CD4-positive, alpha-beta T cell (primary cell): ENCODE data around the gene RASIP1. TPM values are rescaled to one million over a fixed set of nuclear protein-coding genes. Genes with fewer than 3 reads are reported as not detected.
"Not testable (repeated sequence)": the region's sequence is repeated elsewhere in the genome, so short reads cannot be mapped to it uniquely, and the experiment has no call there.

Experiments used
- ATAC-seq: fragments of 200-7000 bp; cut with Tn5 transposase; one replicate; pipeline ENCODE4 v1.10.0; 2022; ENCODE audit warnings: mild to moderate bottlenecking; ENCODE audit not compliant: poor library complexity
- CTCF ChIA-PET: fragments of 350-600 bp; sonication (Branson Sonifier 250); formaldehyde crosslinking; loops from one replicate; lab custom pipeline; 2021; ENCODE audit warnings: antibody characterized with exemption, inconsistent platforms; lab: Charles Lee
- POLR2A ChIA-PET: fragments of 350-600 bp; sonication (Branson Sonifier 250); formaldehyde crosslinking; loops from one replicate; lab custom pipeline; 2021; ENCODE audit warnings: antibody characterized with exemption, inconsistent platforms; lab: Charles Lee
- DNase-seq, 14 experiments: peaks; one replicate each; pipeline ENCODE4 v3.0.0-alpha.2; 2013 to 2020; ENCODE audit warnings: mixed read lengths in 2 of 14
- H3K27ac ChIP-seq, 2 donors: one replicate each; pipeline versions ENCODE4 v1.5.1 to v1.7.0; 2013; ENCODE audit warnings: low read length in 2 of 2, low read depth in 1 of 2, mild to moderate bottlenecking in 1 of 2
- H3K27me3 ChIP-seq, 2 experiments: 1 replicate in 1 of 2; 2 replicates in 1 of 2; pipeline versions ENCODE4 v1.6.1 to v1.7.0; 2013; ENCODE audit warnings: low read length in 2 of 2, control low read depth in 1 of 2, mild to moderate bottlenecking in 1 of 2, moderate library complexity in 1 of 2; ENCODE audit not compliant: insufficient read depth in 2 of 2, control insufficient read depth in 1 of 2
- H3K36me3 ChIP-seq: one replicate; pipeline ENCODE4 v1.6.1; 2013; ENCODE audit warnings: low read length, control low read depth; ENCODE audit not compliant: insufficient read depth
- H3K4me1 ChIP-seq: one replicate; pipeline ENCODE4 v1.6.1; 2013; ENCODE audit warnings: low read length, control low read depth; ENCODE audit not compliant: insufficient read depth
- H3K4me3 ChIP-seq: one replicate; pipeline ENCODE4 v1.5.1; 2013; ENCODE audit warnings: mild to moderate bottlenecking, low read length, moderate library complexity
- H3K9me3 ChIP-seq, 2 experiments: 1 replicate in 1 of 2; 2 replicates in 1 of 2; pipeline versions ENCODE4 v1.6.1 to v1.7.0; 2013; ENCODE audit warnings: low read length in 2 of 2, mild to moderate bottlenecking in 2 of 2, control low read depth in 1 of 2, moderate library complexity in 1 of 2; ENCODE audit not compliant: control insufficient read depth in 1 of 2, insufficient read depth in 1 of 2
- H3K27ac Mint-ChIP-seq: one replicate; pipeline ENCODE4 v1.8.0; 2020; ENCODE audit warnings: mixed read lengths
- H3K27me3 Mint-ChIP-seq: one replicate; pipeline ENCODE4 v1.8.0; 2021; ENCODE audit warnings: mixed read lengths
- H3K36me3 Mint-ChIP-seq: one replicate; pipeline ENCODE4 v1.8.0; 2021; ENCODE audit warnings: low read depth, mixed read lengths
- H3K4me1 Mint-ChIP-seq: one replicate; pipeline ENCODE4 v1.8.0; 2021; ENCODE audit warnings: low read depth, mixed read lengths
- H3K4me3 Mint-ChIP-seq: one replicate; pipeline ENCODE4 v1.8.0; 2020; ENCODE audit warnings: mild to moderate bottlenecking, mixed read lengths
- H3K9me3 Mint-ChIP-seq: one replicate; pipeline ENCODE4 v1.8.0; 2020; ENCODE audit warnings: mixed read lengths
- intact Hi-C, 2 experiments: fragments of 100-400 bp; cut with DNase I in 1 of 2; cut with micrococcal nuclease in 1 of 2; formaldehyde crosslinking; loops; one replicate each; pipeline versions ENCODE4 v1.15.1 to v1.9.0; 2023 to 2025; cut with DNase I, micrococcal nuclease
- polyA plus RNA-seq, 2 donors: library from polyadenylated mRNA; unstranded; fragments of 120-200 nt; gene quantifications; one replicate each; pipeline ENCODE4 v1.2.1, GENCODE V29; 2013
- total RNA-seq, 174 experiments: library from RNA in 2 of 174; stranded (reverse) in 2 of 174; gene quantifications; one replicate each; pipeline ENCODE4 v1.2.3 and lab custom pipeline; 2021 to 2026
- TF ChIP-seq, protein P1 (sequence below): fragments of 200-600 bp; IDR thresholded peaks from one replicate; pipeline ENCODE4 v1.8.0; 2022; ENCODE audit warnings: antibody characterized with exemption, mild to moderate bottlenecking

Gene RASIP1, protein sequence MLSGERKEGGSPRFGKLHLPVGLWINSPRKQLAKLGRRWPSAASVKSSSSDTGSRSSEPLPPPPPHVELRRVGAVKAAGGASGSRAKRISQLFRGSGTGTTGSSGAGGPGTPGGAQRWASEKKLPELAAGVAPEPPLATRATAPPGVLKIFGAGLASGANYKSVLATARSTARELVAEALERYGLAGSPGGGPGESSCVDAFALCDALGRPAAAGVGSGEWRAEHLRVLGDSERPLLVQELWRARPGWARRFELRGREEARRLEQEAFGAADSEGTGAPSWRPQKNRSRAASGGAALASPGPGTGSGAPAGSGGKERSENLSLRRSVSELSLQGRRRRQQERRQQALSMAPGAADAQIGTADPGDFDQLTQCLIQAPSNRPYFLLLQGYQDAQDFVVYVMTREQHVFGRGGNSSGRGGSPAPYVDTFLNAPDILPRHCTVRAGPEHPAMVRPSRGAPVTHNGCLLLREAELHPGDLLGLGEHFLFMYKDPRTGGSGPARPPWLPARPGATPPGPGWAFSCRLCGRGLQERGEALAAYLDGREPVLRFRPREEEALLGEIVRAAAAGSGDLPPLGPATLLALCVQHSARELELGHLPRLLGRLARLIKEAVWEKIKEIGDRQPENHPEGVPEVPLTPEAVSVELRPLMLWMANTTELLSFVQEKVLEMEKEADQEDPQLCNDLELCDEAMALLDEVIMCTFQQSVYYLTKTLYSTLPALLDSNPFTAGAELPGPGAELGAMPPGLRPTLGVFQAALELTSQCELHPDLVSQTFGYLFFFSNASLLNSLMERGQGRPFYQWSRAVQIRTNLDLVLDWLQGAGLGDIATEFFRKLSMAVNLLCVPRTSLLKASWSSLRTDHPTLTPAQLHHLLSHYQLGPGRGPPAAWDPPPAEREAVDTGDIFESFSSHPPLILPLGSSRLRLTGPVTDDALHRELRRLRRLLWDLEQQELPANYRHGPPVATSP
- total RNA-seq (under 1 TPM; 0.55 to 0.56 TPM), total RNA-seq (lab: John Stamatoyannopoulos, UW) (0 to 1.0 (median 0.17) reads per million in 172 experiments)
- 0.24 TPM for polyA plus RNA-seq (2013, experiment 1 of 2)
- 0.76 TPM for polyA plus RNA-seq (2013, experiment 2 of 2)

DNA sequence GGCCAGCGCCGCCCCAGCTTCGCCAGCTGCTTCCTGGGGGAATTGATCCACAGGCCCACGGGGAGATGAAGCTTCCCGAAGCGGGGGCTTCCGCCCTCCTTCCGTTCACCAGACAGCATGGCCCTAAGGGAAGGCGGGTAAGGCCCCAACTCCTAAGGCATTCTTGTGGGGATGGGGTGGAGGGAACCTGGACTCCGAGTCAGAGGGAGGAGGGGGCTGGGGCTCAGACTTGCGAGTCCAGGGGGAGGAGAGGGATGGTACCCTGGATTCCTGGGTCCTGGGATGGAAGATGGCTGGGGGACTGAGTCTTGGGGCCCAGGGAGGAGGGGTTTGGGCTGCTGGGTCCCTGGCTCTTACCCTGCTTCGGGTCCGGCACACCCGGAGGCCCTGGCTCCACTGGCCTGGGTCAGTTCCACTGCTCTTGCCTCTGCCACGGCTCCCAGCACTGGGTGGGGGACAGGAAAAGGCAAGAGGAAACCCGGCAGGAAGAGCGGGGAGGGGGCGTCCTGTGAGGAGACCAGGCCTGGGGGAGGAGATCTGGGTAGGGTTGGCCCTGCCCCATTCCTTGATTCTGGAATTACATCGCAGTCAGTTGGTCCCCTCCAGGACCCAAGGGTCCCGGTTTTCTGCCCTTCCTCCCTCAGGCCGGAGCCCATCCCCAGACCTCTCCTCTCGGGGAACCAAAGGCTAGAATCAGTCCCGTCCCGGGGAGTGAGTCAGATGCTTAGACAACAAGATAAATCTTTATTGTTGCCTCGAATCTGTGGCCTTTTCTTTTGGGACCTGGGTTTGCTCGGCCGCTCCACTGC, at the start of gene RASIP1:
Gene RASIP1, minus strand, starts transcription at position 447 of the 809 bp plus-strand sequence. Its CDS starts 328 bp downstream, at position 119.
- peak in 2 of 14 experiments; percentile 18 to 45 for DNase-seq
- Mint-ChIP-seq H3K27ac (no peak within 1 kb of the TSS), H3K4me1 (peaks cover 25% of the 10 kb centered on the region), H3K4me3 (peak within 1 kb of the TSS; percentile 58), H3K36me3 (no peaks in the 10 kb centered on the region), H3K27me3 (peaks cover 5% of the 10 kb centered on the region), H3K9me3 (no peaks in the 10 kb centered on the region)
- ChIA-PET CTCF (no interaction called here), POLR2A (interaction anchor here (1.3 to 2.2 kb wide), 6 partner anchors 11 to 253 kb away, joined by 3 to 25 read pairs (median 11); partner anchors contain the start of genes CA11, FUT1, GYS1 and RUVBL2)
- Histone ChIP-seq H3K4me3 (peak within 1 kb of the TSS; percentile 20), H3K9me3 (peaks cover 0 to 7% of the 10 kb centered on the region in 2 experiments), H3K36me3 (no peaks in the 10 kb centered on the region), H3K27ac (no peak within 1 kb of the TSS), H3K4me1 (peaks cover 34% of the 10 kb centered on the region), H3K27me3 (peaks cover under 1 to 12% of the 10 kb centered on the region in 2 experiments)
- TF ChIP-seq, protein P1, sequence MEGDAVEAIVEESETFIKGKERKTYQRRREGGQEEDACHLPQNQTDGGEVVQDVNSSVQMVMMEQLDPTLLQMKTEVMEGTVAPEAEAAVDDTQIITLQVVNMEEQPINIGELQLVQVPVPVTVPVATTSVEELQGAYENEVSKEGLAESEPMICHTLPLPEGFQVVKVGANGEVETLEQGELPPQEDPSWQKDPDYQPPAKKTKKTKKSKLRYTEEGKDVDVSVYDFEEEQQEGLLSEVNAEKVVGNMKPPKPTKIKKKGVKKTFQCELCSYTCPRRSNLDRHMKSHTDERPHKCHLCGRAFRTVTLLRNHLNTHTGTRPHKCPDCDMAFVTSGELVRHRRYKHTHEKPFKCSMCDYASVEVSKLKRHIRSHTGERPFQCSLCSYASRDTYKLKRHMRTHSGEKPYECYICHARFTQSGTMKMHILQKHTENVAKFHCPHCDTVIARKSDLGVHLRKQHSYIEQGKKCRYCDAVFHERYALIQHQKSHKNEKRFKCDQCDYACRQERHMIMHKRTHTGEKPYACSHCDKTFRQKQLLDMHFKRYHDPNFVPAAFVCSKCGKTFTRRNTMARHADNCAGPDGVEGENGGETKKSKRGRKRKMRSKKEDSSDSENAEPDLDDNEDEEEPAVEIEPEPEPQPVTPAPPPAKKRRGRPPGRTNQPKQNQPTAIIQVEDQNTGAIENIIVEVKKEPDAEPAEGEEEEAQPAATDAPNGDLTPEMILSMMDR, result no peak
- intact Hi-C loops, result no loop called here
- no peak for ATAC-seq

DNA sequence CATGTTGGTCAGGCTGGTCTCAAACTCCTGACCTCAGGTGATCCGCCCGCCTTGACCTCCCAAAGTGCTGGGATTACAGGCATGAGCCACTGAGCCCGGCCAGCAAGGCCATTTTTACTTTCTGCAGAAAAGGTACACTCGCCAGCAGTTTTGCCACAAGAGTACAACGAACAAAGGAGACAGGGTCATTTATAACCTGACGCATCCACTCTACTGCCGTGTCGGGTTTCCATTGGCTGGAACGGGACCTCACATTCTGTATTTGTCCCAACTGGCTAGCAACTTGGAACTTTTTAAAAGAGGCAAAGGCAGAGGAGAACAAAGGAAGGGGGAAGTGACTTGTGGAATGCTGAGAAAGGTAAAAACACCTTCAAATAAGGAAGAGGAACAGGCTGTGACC, 46.9 kb upstream of the RASIP1 start:
- H3K27ac Mint-ChIP-seq, H3K36me3 Mint-ChIP-seq, H3K4me1 Mint-ChIP-seq, H3K9me3 Mint-ChIP-seq, H3K36me3 ChIP-seq, H3K27ac ChIP-seq, DNase-seq, H3K4me1 ChIP-seq, H3K9me3 ChIP-seq, ATAC-seq, H3K4me3 Mint-ChIP-seq, H3K4me3 ChIP-seq, POLR2A ChIA-PET, H3K27me3 ChIP-seq: not testable (repeated sequence)
- H3K27me3 Mint-ChIP-seq, result peaks cover 14% of the 10 kb centered on the region
- intact Hi-C loops, result loop anchor here in 1 of 2 experiments (5.0 kb wide), 1 partner anchor 410 kb away; no protein-coding TSS in a partner anchor
- CTCF ChIA-PET, result interaction anchor here (1.0 to 4.7 kb wide), 10 partner anchors 19 to 212 kb away, joined by 3 to 67 read pairs (median 6); partner anchors contain the start of genes CA11 and PPP1R15A

DNA sequence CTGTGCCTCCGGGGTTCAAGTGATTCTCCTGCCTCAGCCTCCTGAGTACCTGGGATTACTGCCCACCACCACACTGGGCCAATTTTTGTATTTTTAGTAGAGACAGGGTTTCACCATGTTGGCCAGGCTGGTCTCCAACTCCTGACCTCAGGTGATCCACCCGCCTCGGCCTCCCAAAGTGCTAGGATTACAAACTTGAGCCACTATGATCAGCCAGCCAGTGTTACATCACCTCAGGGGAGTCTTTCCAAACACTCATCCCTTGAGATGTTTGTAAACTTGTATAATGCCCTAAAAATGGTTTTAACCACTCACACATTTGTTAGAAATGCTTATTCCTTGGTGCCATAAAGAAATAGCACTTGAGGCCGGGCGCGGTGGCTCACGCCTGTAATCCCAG, 46.0 kb upstream of the RASIP1 start:
- H3K4me1 Mint-ChIP-seq, H3K4me3 ChIP-seq, H3K27ac Mint-ChIP-seq, CTCF ChIA-PET, H3K27me3 ChIP-seq, H3K36me3 Mint-ChIP-seq, POLR2A ChIA-PET, H3K9me3 ChIP-seq, H3K36me3 ChIP-seq, H3K9me3 Mint-ChIP-seq, ATAC-seq, DNase-seq, H3K27ac ChIP-seq, H3K4me1 ChIP-seq, H3K4me3 Mint-ChIP-seq: not testable (repeated sequence)
- H3K27me3 Mint-ChIP-seq, result peaks cover 19% of the 10 kb centered on the region
- intact Hi-C loops, result loop anchor here in 1 of 2 experiments (5.0 kb wide), 1 partner anchor 411 kb away; no protein-coding TSS in a partner anchor
